ENCODE measurements around the gene PLAAT3.
"Not testable (repeated sequence)": the region's sequence is repeated elsewhere in the genome, so short reads cannot be mapped to it uniquely, and the experiment has no call there.

Gene PLAAT3

GRCh38 chr11:63608353-63609345 is 5.6 kb downstream of the PLAAT3 start:
- peak; percentile 94 for DNase-seq

GRCh38 chr11:63603180-63603518 is 11.1 kb downstream of the PLAAT3 start:
- DNase-seq: no peak

- DNase-seq: peak; percentile 70
Measured at GRCh38 chr11:63602290-63603179, 11.7 kb downstream of the PLAAT3 start.

GRCh38 chr11:63599211-63600122 is 14.8 kb downstream of the PLAAT3 start:
- peak; percentile 94 for DNase-seq

- no peak for DNase-seq
Measured at GRCh38 chr11:63598556-63598955, 15.7 kb downstream of the PLAAT3 start.

- DNase-seq: peak; percentile 68
Measured at GRCh38 chr11:63595296-63595695, 18.9 kb downstream of the PLAAT3 start.

- DNase-seq: peak; percentile 38
Measured at GRCh38 chr11:63592975-63593395, 21.2 kb downstream of the PLAAT3 start.

- DNase-seq: no peak
Measured at GRCh38 chr11:63590024-63590788, 24.0 kb downstream of the PLAAT3 start.

GRCh38 chr11:63589000-63589399 is 25.2 kb downstream of the PLAAT3 start:
- no peak for DNase-seq

GRCh38 chr11:63586451-63587166 is 27.6 kb downstream of the PLAAT3 start:
- no peak for DNase-seq

- DNase-seq: no peak
Measured at GRCh38 chr11:63583357-63583677, 30.9 kb downstream of the PLAAT3 start.

- DNase-seq: peak; percentile 5
Measured at GRCh38 chr11:63581224-63581623, 33.0 kb downstream of the PLAAT3 start.

- DNase-seq: not testable (repeated sequence)
Measured at GRCh38 chr11:63578882-63579281, 35.4 kb downstream of the PLAAT3 start.

GRCh38 chr11:63574856-63575602 is 39.2 kb downstream of the PLAAT3 start:
- DNase-seq: no peak

GRCh38 chr11:63573881-63574855 is 40.1 kb downstream of the PLAAT3 start:
- DNase-seq: peak; percentile 72

GRCh38 chr11:63572026-63572688 is 42.1 kb downstream of the PLAAT3 start:
- no peak for DNase-seq

- no peak for DNase-seq
Measured at GRCh38 chr11:63569570-63569969, 44.7 kb downstream of the PLAAT3 start.

Data from fibroblast of skin of back (primary cell).